ENCODE results near the gene DCAF5.
A peak's percentile ranks its signal among the peaks of the same experiment; 100 is the strongest.

The DCAF5 gene

DNA sequence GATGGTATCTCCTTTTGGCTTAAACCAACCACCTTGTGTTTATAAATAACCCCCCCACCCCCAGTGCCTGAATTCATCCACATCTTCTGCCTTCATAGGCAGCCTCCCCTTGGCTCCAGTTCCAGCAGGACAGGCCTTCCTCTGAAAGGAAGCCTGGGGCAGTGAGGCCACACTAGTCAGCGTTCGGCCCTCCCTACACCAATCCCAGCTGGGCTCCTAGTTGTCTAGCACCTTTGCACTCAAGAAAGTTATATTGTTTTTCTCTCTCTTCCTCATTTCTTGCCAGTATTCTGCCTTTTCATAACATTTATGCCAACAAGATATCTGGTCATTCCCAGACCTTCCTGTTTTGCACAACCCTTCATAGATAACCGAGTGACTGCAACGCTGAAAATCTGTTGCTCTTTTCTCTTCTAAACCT, 100.7 kb downstream of the DCAF5 start:
- intact Hi-C loops (cut with DNase I) = no loop called here
- DNase-seq = no peak

DNA sequence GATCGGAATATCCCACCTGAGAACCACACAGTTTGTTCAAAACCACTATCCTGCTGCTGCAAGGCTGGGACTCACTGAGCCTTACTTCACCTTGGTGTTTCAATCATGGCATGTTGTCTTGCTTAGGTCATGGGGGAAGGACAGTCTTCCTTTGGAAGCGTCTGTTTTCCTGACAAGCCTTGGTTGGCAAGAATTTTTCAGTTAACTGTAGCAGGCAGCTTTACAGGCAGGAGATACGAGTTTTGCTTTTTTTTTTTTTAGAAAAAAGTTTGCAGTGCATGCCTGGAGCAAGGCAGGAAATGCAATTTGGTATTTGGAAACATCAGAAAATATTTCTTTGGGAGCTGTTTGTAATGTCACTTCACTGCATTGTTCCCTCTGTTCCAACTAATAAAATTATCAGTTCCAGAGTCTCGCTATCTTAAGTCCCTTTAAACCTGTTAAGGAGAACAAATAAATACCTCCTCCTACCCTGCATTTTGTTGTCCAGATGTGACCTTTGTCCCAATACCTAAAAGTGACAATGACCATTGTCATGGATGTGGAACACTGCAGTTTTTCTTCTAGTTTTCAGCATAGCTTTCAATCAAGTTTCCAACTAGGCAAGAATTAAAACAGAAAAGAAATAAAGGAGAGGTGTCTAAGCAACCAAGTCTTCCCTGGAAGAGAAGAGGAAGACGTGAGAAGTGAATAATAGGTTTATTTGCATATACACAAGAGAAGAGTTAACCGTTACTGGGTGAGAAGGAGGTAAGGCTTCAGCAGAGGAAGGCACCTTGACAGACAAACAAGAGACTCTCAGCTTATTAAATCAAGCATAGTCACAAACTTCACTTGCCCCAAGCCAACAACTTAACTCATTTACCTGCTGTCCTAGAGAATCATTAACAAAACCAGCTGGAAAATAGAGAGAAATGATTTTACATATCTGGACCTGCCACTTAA, 102.4 kb downstream of the DCAF5 start:
- intact Hi-C loops (cut with DNase I) = no loop called here

DNA sequence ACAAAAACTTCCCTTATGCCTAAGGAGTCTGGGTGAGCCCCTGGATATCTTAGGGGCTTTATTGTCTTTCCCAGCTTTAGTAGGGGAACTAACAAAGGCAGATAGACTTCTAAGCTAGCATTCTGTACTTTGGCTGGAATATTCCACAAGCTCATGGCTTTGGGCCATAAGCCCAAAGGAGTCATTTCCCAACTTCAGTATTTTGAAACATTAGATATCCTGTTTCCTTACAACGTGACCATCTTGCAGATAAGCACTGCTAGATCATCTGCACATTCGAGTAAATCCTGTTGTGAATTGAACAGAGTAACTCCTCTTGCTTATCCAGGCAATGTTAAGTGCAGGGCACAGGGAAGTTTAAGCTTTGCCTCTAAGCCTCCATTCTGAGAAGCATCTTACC, 103.2 kb downstream of the DCAF5 start:
- intact Hi-C loops (cut with DNase I) = no loop called here
- no peak for DNase-seq

More for the DNA sequence above, 102.4 kb downstream of the DCAF5 start:
- no peak for DNase-seq

DNA sequence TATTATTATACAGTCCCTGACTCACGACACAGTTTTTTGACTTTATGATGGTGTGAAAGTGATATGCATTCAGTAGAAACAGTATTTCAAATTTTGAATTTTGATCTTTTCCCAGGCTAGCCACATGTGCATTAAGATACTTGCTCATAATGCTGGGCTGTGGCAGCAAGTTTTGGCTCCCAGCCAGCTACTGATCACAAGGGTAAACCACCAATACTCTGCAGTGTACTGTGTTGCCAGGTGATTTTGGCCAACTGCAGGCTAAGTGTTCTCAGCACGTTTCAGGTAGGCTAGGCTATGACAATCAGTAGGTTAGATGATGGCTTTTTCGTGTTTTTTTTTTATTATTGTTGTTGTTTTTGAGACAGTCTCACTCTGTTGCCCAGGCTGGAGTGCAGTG, 104.5 kb downstream of the DCAF5 start:
- intact Hi-C loops (cut with DNase I) = no loop called here
- peak in 1 of 42 donors; percentile 56 for DNase-seq

DNA sequence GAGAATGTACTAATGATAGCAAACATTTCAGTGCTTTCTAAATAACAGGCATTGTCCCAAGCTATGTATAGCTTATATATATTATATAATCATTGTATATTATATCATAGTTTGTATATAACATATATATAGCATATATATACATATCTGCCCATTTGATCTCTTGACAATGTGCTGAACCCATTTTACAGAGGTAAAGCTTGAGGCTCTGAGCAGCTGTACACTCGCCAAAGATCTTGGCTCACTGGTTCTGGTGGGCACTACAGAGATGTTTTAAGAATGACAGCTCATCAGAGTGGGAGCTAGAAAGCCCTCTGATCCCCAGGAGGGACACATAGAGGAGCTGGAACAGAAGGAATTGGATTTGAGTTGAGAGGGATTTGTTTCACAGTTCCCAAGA, 105.7 kb downstream of the DCAF5 start:
- DNase-seq = no peak
- intact Hi-C loops (cut with DNase I) = no loop called here

DNA sequence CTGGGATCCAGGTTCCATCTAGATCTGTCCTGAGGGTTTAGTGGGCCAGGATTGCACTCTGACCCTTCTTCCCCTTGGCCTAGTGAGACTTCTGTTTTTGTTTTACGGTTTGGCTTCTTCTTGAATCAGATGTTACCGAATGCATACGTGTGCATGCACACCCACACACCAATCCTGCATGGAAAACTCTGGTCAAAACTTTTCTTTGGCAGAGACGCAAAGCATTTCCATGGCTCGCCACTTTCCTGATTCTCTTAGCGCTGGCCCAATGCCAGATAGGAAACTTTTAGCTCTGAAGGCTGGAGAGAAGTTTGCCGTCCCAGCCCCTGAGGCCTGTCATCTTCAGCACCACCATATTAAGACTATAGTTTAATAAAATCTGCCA, 106.5 kb downstream of the DCAF5 start:
- peak in 1 of 42 donors; percentile 49 for DNase-seq
- intact Hi-C loops (cut with DNase I) = no loop called here

DNA sequence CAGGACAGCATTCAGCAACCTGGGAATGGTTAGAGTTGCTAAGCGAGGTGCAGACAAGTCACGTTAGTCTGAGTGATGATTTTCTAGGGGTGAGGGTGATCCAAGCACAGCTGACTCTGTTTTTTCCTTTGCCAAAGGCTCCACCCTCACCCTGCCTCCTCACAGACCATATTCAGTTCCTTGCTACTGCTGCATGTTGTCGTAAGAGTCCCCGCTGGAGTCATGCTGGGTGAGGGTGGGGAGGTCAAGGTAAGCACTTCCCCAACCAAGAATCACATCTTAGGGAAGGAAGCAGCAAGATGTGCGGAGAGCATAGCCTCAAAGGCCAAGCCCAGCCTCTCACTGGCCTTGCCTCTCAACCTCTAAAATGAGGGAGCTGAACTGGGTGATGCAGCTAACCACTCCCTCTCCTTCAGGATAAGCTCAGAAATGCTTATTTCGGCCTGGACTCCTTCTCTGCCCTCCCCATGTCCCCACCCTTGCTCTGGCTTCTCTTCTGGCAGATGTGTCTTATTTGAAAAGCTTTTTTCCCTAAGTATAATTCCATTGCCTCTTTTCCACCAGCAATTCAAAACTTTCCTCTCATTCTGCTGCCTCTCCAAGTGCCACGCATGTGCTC, 107.0 kb downstream of the DCAF5 start:
- intact Hi-C loops (cut with DNase I) = no loop called here
- DNase-seq = peak in 16 of 42 donors; percentile 18 to 68 (median 36)

DNA sequence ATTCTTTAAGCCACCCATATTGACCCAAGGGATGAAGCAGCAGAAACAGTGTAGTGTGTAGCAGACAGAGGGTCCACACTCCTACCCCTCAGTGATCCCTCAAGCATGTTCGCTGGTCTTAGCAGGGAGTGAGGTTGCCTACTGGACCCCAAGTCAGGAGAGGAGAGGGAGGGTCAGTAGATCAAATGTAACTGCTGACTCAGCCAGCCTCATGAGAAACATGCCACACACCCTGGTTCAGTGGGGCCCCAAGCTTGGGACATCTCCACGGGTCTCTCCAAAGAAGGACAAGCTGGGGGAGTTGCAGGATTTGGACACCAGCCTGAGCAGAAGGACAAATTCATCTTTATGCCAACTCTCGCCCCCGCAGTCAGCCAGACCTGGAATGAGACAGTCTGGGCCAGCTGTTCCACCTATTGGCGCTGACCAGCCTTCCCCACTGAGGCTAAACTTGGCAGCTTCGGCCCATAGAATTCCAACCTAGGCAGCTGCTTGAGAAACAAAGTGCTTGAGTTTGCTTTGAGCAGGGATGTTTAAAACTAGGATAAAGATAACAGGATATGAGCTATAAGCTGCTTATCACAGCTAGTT, 107.9 kb downstream of the DCAF5 start:
- no peak for DNase-seq
- intact Hi-C loops (cut with DNase I) = no loop called here

DNA sequence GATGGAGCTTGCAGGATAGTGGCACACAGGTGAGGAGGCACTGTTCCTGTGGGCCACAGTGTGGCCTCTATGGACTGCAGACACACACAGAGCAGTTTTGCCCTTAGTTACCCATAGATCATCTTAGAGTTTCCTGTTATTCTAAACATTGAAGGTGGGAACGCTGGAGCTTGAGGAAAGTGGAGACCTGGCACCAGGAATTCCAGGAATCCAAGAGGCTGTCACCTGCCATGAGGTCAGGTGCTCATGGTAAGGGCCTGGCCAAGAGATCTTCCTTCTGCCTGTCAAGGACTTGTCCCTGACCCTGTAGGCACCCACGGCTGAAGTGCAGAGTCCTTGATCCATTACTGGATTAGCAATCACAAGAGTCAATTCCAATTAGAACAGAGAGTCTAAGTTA, 108.6 kb downstream of the DCAF5 start:
- DNase-seq = no peak
- intact Hi-C loops (cut with DNase I) = no loop called here

DNA sequence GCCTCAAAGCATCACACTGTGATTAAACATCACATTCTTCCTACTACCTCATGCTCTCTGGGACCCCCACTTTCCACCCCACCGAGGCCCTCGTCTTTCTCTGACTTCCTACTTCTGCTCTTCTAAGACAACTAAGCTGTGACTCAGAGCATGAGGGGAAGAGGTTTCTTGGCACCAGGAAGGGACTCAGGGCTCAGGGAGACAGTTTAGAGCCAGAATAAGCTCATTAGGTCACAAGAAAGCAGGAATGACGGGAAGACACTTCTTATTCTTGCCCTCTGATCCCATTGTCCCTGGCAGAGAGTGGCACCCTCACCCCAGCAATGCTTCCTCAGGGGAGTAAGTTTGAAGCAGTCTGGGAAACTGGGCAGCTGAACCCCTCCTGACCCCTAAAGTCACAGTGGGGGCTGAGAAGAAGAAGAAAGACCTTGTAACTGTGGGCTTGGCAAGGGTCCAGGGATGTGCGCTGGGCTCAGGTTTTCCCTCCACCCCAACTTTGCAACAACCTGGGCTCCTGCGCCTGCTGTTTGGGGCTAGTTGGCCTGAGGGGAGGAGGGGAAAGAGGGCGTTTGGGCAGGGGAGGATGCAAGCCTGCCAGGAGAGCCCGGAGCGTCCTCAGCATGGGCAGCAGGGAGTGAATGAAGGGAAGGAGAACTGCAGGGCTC, 109.2 kb downstream of the DCAF5 start:
- intact Hi-C loops (cut with DNase I) = no loop called here
- DNase-seq = no peak

DNA sequence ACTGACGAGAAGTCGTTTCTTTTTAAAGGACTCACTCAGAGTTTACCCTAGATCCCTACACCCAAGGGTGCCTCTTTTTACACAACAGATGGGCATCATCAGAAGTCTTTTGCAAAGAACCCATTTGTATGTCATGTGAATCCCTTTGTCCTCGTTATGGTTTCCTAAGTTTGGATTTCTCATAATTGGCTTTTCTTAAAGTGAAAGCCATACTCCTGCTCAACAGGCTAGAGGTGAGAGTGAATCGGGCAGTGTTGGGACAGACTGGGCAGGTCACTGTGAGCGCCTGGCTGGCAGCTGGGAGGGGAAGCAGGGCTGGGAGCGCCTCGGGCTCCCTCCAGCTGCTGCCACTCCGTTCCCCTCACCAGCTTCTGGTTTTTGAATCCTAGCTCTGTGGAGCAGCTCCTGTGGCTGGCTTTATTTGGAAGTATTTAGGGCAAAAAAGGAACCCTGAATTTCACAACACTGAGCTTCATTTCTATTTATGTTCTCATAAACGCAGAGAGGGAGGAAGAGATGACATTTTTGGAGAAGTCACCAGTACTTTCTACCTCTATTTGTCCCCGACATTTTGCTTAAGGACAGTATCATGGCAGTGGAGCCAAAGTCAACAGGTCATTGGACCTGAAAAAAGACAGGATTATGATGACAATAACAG, 110.0 kb downstream of the DCAF5 start:
- peak in 23 of 42 donors; percentile 8 to 57 (median 35) for DNase-seq
- intact Hi-C loops (cut with DNase I) = no loop called here

DNA sequence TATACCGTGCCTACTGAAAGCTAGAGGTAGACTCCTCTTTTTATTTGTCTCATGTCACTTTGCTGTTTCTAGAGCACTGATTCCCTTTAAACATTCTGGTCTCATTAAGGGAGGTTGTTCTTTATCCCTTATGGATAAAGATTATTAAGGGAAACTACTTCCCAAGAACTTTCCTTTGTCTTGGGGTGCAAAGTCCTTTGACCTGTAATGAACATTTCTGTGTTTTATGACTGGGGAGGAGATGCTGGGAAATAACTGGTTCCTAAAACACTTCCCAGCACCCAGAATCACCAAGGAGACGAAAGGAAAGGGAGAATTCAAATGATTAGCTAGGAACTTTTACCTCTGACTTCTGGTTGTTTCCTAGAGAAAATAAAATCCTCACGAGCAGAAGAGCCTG, 110.6 kb downstream of the DCAF5 start:
- intact Hi-C loops (cut with DNase I) = no loop called here
- DNase-seq = no peak

DNA sequence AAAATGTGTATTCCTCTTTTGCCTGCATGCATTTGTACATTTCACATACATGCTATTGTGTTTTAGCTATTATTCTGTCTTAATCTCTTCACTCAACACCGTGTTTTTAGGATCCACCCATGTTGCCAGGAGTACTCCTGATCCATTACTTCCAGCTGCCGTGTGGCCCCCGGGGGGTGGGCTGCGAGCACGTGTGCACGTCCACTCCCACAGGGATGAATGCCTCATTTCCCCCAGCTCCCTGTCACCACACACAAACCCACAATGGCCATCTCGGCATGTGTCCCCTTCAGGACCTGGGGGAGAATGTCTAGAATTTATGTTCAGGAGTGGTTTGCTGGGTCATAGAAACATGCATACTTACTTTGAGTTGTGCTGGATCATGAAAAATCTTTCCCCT, 111.1 kb downstream of the DCAF5 start:
- DNase-seq = no peak

DNA sequence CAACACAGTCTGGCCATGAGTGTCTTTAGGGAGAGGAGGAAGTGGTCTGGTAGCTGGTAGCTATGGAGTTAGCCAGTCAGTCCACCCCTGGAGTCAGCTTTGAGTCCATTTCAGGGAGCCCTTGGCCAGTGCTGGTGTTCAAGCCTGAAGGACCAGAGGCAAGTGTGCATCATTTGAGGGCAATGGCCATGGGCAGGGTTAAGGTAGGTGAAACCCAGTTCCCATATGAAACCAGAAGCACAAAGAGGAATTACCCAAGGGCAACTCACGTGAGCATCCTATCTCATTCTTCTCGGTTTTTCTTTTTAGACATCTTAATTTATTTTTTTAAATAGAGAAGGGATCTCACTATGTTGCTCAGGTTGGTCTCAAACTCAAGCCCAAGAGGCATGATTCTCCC, 112.6 kb downstream of the DCAF5 start:
- intact Hi-C loops (cut with DNase I) = no loop called here

More for the DNA sequence above, 111.1 kb downstream of the DCAF5 start:
- intact Hi-C loops (cut with DNase I) = no loop called here

DNA sequence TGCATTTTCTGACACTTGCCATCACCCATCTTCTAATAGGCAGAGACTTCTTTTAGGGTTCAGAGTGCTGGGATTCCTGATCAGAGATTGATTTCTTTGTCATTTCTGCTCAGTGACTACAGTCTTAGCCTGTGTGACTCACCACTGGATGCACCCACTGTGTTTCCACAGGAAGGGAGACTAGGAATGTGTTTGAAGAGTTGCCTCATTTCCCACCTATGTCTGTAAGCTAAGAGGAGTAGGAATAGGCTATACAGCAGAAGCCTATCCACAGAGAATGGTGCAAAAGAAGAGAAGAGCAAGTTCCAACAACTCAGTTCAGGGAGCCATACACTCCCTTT, 113.7 kb downstream of the DCAF5 start:
- intact Hi-C loops (cut with DNase I) = no loop called here
- DNase-seq = peak in 4 of 42 donors; percentile 31 to 55 (median 38)

More for the DNA sequence above, 112.6 kb downstream of the DCAF5 start:
- DNase-seq = no peak

DNA sequence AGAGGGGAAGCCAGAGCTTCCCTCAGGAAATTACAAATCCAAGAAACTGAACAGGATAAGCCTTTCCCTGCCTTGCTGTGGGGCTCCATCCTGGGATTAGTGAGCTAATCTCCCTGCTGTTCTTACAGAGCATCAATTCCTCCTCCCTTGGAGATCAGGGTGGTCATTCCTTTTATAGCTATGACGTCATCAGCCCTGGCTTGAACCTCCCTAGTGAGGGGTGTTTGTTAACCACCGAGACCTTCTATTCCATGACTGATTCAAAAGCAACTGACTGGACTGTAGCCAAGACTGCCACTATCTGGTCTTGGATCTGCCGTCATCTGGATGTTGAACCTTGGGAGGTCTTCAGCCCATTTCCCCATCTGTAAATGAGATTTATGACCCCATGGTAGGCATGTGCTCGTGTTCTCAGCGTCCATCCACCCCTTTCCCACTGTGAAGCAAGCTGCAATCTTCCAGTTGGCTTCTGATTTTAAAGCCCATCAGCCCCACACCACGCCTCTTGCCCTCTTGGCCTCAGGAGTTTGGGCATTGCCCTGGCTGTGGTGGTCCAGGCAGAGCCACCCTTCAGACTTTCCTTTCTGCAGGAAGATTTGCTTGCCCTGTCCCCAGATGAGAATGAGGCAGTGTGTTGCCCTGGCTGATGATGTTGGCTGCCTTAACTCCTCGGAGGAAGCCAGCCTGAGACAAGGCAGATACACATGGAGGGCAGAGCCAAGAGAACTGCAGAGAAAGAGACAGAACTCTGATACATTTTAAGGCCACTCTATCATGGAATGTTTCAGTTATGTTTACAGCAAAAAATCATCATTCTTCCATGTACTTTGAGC, 114.2 kb downstream of the DCAF5 start:
- intact Hi-C loops (cut with DNase I) = no loop called here
- DNase-seq = no peak

DNA sequence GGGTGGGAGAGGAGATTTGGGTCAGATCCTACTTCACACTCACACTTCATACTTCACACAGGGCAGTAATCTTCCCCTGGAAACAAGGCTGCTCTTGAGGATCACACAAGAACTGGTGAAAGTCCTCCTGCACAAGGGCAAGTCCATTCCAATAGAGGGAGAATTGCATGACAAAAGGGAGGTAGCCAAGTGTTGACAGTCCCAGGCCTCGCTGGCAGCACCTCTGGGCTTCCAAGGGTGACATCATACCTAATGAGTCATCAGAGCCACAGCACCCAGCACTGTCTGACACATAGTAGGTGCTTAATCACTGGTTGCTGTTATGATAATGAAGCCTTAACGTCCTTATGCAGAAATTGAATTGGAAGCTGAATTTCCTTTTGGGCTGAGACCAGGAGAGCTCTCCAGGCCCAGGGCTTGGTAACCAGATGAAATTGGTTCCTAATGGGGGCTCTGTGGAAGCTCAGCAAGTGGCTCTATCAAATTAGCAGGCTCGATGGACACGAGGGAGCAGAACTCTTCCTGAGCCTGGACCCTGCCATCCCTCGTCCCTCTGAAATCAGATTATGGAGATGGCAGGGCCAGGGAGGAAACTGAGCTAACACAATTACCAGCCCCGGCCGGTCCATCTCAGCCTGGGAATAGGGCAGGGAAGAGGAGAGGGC, 115.0 kb downstream of the DCAF5 start:
- DNase-seq = no peak
- intact Hi-C loops (cut with DNase I) = no loop called here
